GM21529 (cell line): ENCODE measurements around the gene RELB.

Experiments used
- ATAC-seq: cut with Tn5 transposase; IDR thresholded peaks from one replicate; pipeline ENCODE4 v1.9.1; 2021; ENCODE audit not compliant: unreplicated experiment

The RELB gene

GRCh38 chr19:45078390-45079062, 77.3 kb downstream of the RELB start:
- no peak for ATAC-seq

- ATAC-seq: no peak
Observed at GRCh38 chr19:45079063-45079910, 78.0 kb downstream of the RELB start, which contains the start of gene GEMIN7. Gene GEMIN7 (plus strand): TSS chr19:45079260. CDS start chr19:45090115, 10,855 bp downstream.

GRCh38 chr19:45079911-45080370, 78.7 kb downstream of the RELB start:
- no peak for ATAC-seq

GRCh38 chr19:45082170-45082569, 80.9 kb downstream of the RELB start:
- no peak for ATAC-seq

- ATAC-seq: no peak
Observed at GRCh38 chr19:45086480-45086879, 85.2 kb downstream of the RELB start.

DNA sequence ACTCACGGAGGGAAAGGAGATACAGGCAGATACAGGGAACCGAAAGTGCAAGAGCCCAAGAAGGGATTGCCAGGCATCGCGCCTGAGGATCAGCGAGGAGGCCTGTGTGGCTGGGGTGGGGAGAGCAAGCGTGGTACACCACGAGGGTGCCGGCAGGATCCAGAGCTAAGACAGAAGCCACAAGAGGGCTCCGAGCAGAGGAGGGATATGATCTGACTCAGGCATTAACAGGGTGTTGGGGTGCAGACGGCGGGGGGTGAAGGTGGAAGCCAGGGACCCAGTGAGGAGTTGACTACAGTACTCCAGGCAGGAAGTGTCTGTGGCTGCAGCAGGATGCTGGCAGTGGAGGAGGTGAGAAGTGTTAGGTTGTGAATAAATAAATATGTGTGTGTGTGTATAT, 86.3 kb downstream of the RELB start:
- ATAC-seq: no peak
